Neutrophil (primary cell): ENCODE data around the gene MYO7A.

Experiments
- H3K27ac ChIP-seq: fragments of 200-600 bp; sonication (generic); 2 replicates; pipeline ENCODE4 v1.5.1; 2016; ENCODE audit warnings: mild to moderate bottlenecking, moderate library complexity
- H3K27me3 ChIP-seq: fragments of 200-600 bp; sonication (generic); 2 replicates; pipeline ENCODE4 v1.6.0; 2016; ENCODE audit warnings: mild to moderate bottlenecking
- H3K36me3 ChIP-seq: fragments of 200-600 bp; sonication (generic); 2 replicates; pipeline ENCODE4 v1.5.1; 2017
- H3K4me1 ChIP-seq, 2 experiments: fragments of 200-600 bp in 1 of 2; sonication (generic) in 1 of 2; 1 replicate in 1 of 2; 2 replicates in 1 of 2; pipeline versions ENCODE4 v1.5.1 to v1.6.1; 2013 to 2016; ENCODE audit warnings: low read depth in 1 of 2, low read length in 1 of 2, mild to moderate bottlenecking in 1 of 2, moderate library complexity in 1 of 2; ENCODE audit not compliant: control insufficient read depth in 1 of 2, insufficient read depth in 1 of 2
- H3K4me3 ChIP-seq, 2 experiments: fragments of 200-600 bp in 1 of 2; sonication (generic) in 1 of 2; 1 replicate in 1 of 2; 2 replicates in 1 of 2; pipeline ENCODE4 v1.5.1; 2013 to 2016; ENCODE audit warnings: low read depth in 1 of 2, low read length in 1 of 2, mild to moderate bottlenecking in 1 of 2, moderate library complexity in 1 of 2
- H3K9me3 ChIP-seq: fragments of 200-600 bp; sonication (generic); 2 replicates; pipeline ENCODE4 v1.5.1; 2016
- CTCF ChIP-seq: fragments of 200-600 bp; sonication (generic); IDR thresholded peaks from 2 replicates; pipeline ENCODE4 v1.5.1; 2016; ENCODE audit warnings: antibody characterized with exemption

Gene MYO7A

DNA sequence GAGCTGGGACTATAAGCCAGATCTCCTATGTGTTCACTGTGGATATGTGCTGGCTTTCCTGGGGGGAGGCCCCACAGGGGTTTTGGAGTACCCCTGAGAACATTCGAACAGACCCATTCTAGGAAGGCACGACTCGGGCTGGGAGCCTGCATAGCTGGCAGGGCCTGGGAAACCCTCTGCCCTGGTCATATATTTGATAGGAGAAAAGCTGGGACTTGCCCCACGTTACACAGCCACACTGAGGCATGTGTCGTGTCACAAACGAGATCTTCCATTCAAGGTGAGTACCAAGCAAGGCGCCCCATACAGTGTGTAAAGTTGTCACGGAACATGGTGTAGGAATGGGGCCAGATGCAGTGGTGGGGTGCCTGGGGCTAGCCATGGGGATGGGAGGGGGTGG, 11.2 kb downstream of the MYO7A start:
- H3K27ac ChIP-seq, result no peak overlapping the region
- H3K4me3 ChIP-seq, result no peak overlapping the region
- no peak for TF ChIP-seq CTCF
- H3K9me3 ChIP-seq, result no peaks in the 10 kb centered on the region
- no peaks in the 10 kb centered on the region for H3K4me1 ChIP-seq
- H3K27me3 ChIP-seq, result peaks cover 57% of the 10 kb centered on the region
- H3K36me3 ChIP-seq, result no peaks in the 10 kb centered on the region

- Histone ChIP-seq H3K36me3 (no peaks in the 10 kb centered on the region), H3K27ac (no peak overlapping the region), H3K9me3 (no peaks in the 10 kb centered on the region), H3K27me3 (peaks cover 52% of the 10 kb centered on the region), H3K4me1 (no peaks in the 10 kb centered on the region), H3K4me3 (no peak overlapping the region)
- TF ChIP-seq CTCF, result no peak
These were observed 12.3 kb downstream of the MYO7A start for GRCh38 chr11:77140231-77140851.

- no peak overlapping the region for H3K4me3 ChIP-seq
- H3K27me3 ChIP-seq, result peaks cover 49% of the 10 kb centered on the region
- no peaks in the 10 kb centered on the region for H3K36me3 ChIP-seq
- TF ChIP-seq CTCF, result no peak
- no peaks in the 10 kb centered on the region for H3K9me3 ChIP-seq
- H3K27ac ChIP-seq, result no peak overlapping the region
- no peaks in the 10 kb centered on the region for H3K4me1 ChIP-seq
These were observed 13.0 kb downstream of the MYO7A start for GRCh38 chr11:77141034-77141433.

GRCh38 chr11:77141475-77141874, 13.4 kb downstream of the MYO7A start:
- Histone ChIP-seq H3K36me3 (no peaks in the 10 kb centered on the region), H3K9me3 (no peaks in the 10 kb centered on the region), H3K27me3 (peaks cover 49% of the 10 kb centered on the region), H3K27ac (no peak overlapping the region), H3K4me1 (no peaks in the 10 kb centered on the region), H3K4me3 (no peak overlapping the region)
- no peak for TF ChIP-seq CTCF

DNA sequence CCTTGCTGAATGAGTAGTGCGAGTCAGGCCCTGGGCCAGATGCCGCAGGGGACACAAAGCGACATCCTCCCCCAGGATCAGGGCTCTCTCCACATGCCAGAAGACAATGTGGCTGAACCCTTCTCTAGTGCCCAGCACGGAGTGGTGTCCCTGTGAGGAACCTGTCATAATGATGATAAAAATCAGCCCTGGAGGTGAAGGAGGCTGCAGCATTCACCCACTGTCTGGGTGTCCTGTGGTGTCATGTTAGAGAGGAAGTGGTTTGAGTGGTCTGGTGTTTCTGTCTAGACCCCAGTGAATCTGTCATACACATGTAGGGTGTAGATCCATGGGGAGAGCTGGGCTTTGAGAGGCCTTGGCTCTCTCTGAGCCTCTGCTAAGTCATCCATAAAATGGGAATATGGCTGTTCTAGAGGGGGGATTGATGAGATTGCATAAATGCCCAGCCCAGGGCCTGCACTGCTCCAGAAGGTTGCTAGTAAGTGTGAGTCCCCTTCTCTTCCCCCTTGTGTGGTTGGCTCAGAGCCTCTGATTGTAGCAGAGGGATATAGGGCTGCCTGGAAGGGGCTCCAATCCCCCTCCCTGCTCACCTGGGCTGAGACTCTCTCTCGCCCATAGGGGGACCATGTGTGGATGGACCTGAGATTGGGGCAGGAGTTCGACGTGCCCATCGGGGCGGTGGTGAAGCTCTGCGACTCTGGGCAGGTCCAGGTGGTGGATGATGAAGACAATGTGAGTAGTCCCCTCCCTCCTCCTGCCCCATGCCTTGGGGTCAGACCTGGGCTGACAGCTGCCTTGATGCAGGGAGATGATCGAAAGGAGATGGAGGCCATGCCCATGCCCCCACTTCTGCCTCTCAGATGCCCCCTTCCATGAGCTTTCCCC, 14.3 kb downstream of the MYO7A start:
- Histone ChIP-seq H3K36me3 (no peaks in the 10 kb centered on the region), H3K9me3 (no peaks in the 10 kb centered on the region), H3K27me3 (peaks cover 49% of the 10 kb centered on the region), H3K4me3 (no peak overlapping the region), H3K27ac (no peak overlapping the region), H3K4me1 (no peaks in the 10 kb centered on the region)
- no peak for TF ChIP-seq CTCF
